Neural cell (in vitro differentiated cells): ENCODE data around the gene SLC4A2. TPM values are rescaled to one million over a fixed set of nuclear protein-coding genes. Genes with fewer than 3 reads are reported as not detected.

Source experiments
- H2AFZ ChIP-seq: fragments of 200-600, 300-800 bp; sonication (generic), shearing (Covaris generic); 2 replicates; pipeline ENCODE4 v1.6.0; 2014; ENCODE audit warnings: low read depth, mild to moderate bottlenecking, antibody characterized with exemption, low read length, moderate library complexity
- H3F3A ChIP-seq: fragments of 200-600 bp; shearing (Covaris generic); 2 replicates; pipeline ENCODE4 v1.6.1; 2016; ENCODE audit warnings: mild to moderate bottlenecking, moderate library complexity, mixed read lengths, antibody characterized with exemption, low read length; ENCODE audit not compliant: insufficient read depth, poor library complexity, severe bottlenecking
- H3K27ac ChIP-seq: fragments of 200-600, 300-800 bp; sonication (generic), shearing (Covaris generic); 2 replicates; pipeline ENCODE4 v1.5.1; 2014; ENCODE audit warnings: mild to moderate bottlenecking, low read length, moderate library complexity
- H3K27me3 ChIP-seq: fragments of 300-800, 200-600 bp; sonication (generic), shearing (Covaris generic); 2 replicates; pipeline ENCODE4 v1.6.0; 2014; ENCODE audit warnings: mild to moderate bottlenecking, low read depth, low read length, moderate library complexity; ENCODE audit not compliant: insufficient read depth
- H3K36me3 ChIP-seq: fragments of 300-800, 200-600 bp; sonication (generic), shearing (Covaris generic); 2 replicates; pipeline ENCODE4 v1.5.1; 2014; ENCODE audit warnings: mild to moderate bottlenecking, antibody characterized with exemption, low read length, moderate library complexity; ENCODE audit not compliant: insufficient read depth
- H3K4me2 ChIP-seq: fragments of 300-800, 200-600 bp; sonication (generic), shearing (Covaris generic); 2 replicates; pipeline ENCODE4 v1.6.0; 2014; ENCODE audit warnings: mild to moderate bottlenecking, low read length
- H3K4me3 ChIP-seq: fragments of 300-800, 200-600 bp; sonication (generic), shearing (Covaris generic); 2 replicates; pipeline ENCODE4 v1.5.1; 2014; ENCODE audit warnings: mild to moderate bottlenecking, low read length, moderate library complexity
- H3K79me2 ChIP-seq: fragments of 200-600 bp; shearing (Covaris generic); replicated peaks from 2 replicates; pipeline ENCODE4 v1.6.0; 2014; ENCODE audit warnings: mild to moderate bottlenecking, low read length, moderate library complexity; ENCODE audit not compliant: insufficient read depth
- H3K9ac ChIP-seq: fragments of 300-800, 200-600 bp; sonication (generic), shearing (Covaris generic); 2 replicates; pipeline ENCODE4 v1.6.1; 2016; ENCODE audit warnings: mild to moderate bottlenecking, low read length, mixed read lengths
- H3K9me2 ChIP-seq: fragments of 200-600 bp; shearing (Covaris generic); 2 replicates; pipeline ENCODE4 v1.6.1; 2016; ENCODE audit warnings: mild to moderate bottlenecking, low read length, mixed read lengths; ENCODE audit not compliant: insufficient read depth
- H3K9me3 ChIP-seq: fragments of 200-600, 300-800 bp; sonication (generic), shearing (Covaris generic); 2 replicates; pipeline ENCODE4 v1.6.1; 2016; ENCODE audit warnings: mild to moderate bottlenecking, mixed run types, low read length, moderate library complexity, mixed read lengths
- H4K20me1 ChIP-seq: fragments of 200-600 bp; shearing (Covaris generic); 2 replicates; pipeline ENCODE4 v1.6.1; 2016; ENCODE audit warnings: mild to moderate bottlenecking, mixed run types; ENCODE audit not compliant: insufficient read depth
- CTCF ChIP-seq: fragments of 450-650 bp; IDR thresholded peaks from 2 replicates; pipeline ENCODE4 v1.5.1; 2014; ENCODE audit warnings: antibody characterized with exemption, mild to moderate bottlenecking, moderate library complexity; ENCODE audit not compliant: poor library complexity, severe bottlenecking
- EP300 ChIP-seq: fragments of 450-650 bp; conservative IDR thresholded peaks from 2 replicates; pipeline ENCODE4 v1.6.1; 2014; ENCODE audit warnings: antibody characterized with exemption, mild to moderate bottlenecking, moderate library complexity; ENCODE audit not compliant: poor library complexity, severe bottlenecking
- EZH2 ChIP-seq: fragments of 200-600, 300-800 bp; shearing (Covaris generic), sonication (generic); IDR thresholded peaks from 2 replicates; pipeline ENCODE4 v1.6.1; 2014; ENCODE audit warnings: antibody characterized with exemption, low read length, borderline replicate concordance, mild to moderate bottlenecking; ENCODE audit not compliant: insufficient read depth, poor library complexity, severe bottlenecking
- MXI1 ChIP-seq: fragments of 450-650 bp; conservative IDR thresholded peaks from 2 replicates; pipeline ENCODE4 v1.6.1; 2014; ENCODE audit warnings: antibody characterized with exemption, mild to moderate bottlenecking; ENCODE audit not compliant: poor library complexity, severe bottlenecking
- POLR2AphosphoS5 ChIP-seq: IDR thresholded peaks from 2 replicates; pipeline ENCODE4 v1.6.1; 2012
- RAD21 ChIP-seq: fragments of 450-650 bp; conservative IDR thresholded peaks from 2 replicates; pipeline ENCODE4 v1.6.1; 2014; ENCODE audit warnings: antibody characterized with exemption, mild to moderate bottlenecking, moderate library complexity
- REST ChIP-seq: IDR thresholded peaks from 2 replicates; pipeline ENCODE4 v1.6.1; 2012; ENCODE audit warnings: borderline replicate concordance
- SMC3 ChIP-seq: fragments of 450-650 bp; conservative IDR thresholded peaks from 2 replicates; pipeline ENCODE4 v1.6.1; 2014; ENCODE audit warnings: antibody characterized with exemption, mild to moderate bottlenecking, moderate library complexity; ENCODE audit not compliant: poor library complexity
- TAF1 ChIP-seq: IDR thresholded peaks from 2 replicates; pipeline ENCODE4 v1.6.1; 2012; ENCODE audit warnings: low read depth
- polyA plus RNA-seq: library from polyadenylated mRNA; depleted of rRNA; stranded (reverse); fragments of >200 nt; gene quantifications from 2 replicates; pipeline ENCODE4 v1.2.3, GENCODE V29; 2014

The SLC4A2 gene
- polyA plus RNA-seq, 1 donor from 2014 or later, result 2.4 TPM

- TF ChIP-seq SMC3 (peak; percentile 46), POLR2AphosphoS5 (no peak)
These were observed 46.5 kb upstream of the SLC4A2 start (continued) for GRCh38 chr7:151012911-151013347.

GRCh38 chr7:151013356-151013732 is 46.0 kb upstream of the SLC4A2 start:
- no peaks in the 10 kb centered on the region for H3K9me3 ChIP-seq
- no peak for TF ChIP-seq RAD21
- no peak for TF ChIP-seq EZH2
- no peak for TF ChIP-seq SMC3
- TF ChIP-seq POLR2AphosphoS5, result no peak
- TF ChIP-seq CTCF, result no peak
- TF ChIP-seq MXI1, result no peak
- TF ChIP-seq REST, result no peak
- TF ChIP-seq EP300, result no peak
- no peak for TF ChIP-seq TAF1
- H3K4me3 ChIP-seq, result no peak overlapping the region
- H3K27me3 ChIP-seq, result peaks cover 9% of the 10 kb centered on the region
- H2AFZ ChIP-seq, result no peak overlapping the region
- no peak overlapping the region for H3K27ac ChIP-seq
- no peaks in the 10 kb centered on the region for H4K20me1 ChIP-seq
- H3K36me3 ChIP-seq, result no peaks in the 10 kb centered on the region
- no peaks in the 10 kb centered on the region for H3K9me2 ChIP-seq
- no peaks in the 10 kb centered on the region for H3F3A ChIP-seq
- H3K9ac ChIP-seq, result no peak overlapping the region
- H3K4me2 ChIP-seq, result no peak overlapping the region
- no peaks in the 10 kb centered on the region for H3K79me2 ChIP-seq

- TF ChIP-seq SMC3, result no peak
- TF ChIP-seq EP300, result no peak
- TF ChIP-seq TAF1, result no peak
- TF ChIP-seq POLR2AphosphoS5, result peak; percentile 14
- Histone ChIP-seq H3K9ac (no peak overlapping the region), H3K27me3 (peaks cover 12% of the 10 kb centered on the region)
These were observed 45.5 kb upstream of the SLC4A2 start for GRCh38 chr7:151013733-151014497.

More at GRCh38 chr7:151013733-151014497, 45.5 kb upstream of the SLC4A2 start:
- H3K9me3 ChIP-seq, result no peaks in the 10 kb centered on the region
- no peaks in the 10 kb centered on the region for H3K36me3 ChIP-seq
- H3K9me2 ChIP-seq, result no peaks in the 10 kb centered on the region
- H3K27ac ChIP-seq, result no peak overlapping the region
- H3K79me2 ChIP-seq, result no peaks in the 10 kb centered on the region
- H3K4me2 ChIP-seq, result no peak overlapping the region
- no peak overlapping the region for H2AFZ ChIP-seq
- peak overlapping the region; percentile 38 for H3K4me3 ChIP-seq
- H4K20me1 ChIP-seq, result no peaks in the 10 kb centered on the region
- H3F3A ChIP-seq, result no peaks in the 10 kb centered on the region
